ENCODE results near the gene FIP1L1. TPM values are rescaled to one million over a fixed set of nuclear protein-coding genes. Genes with fewer than 3 reads are reported as not detected.

Gene FIP1L1
- total RNA-seq, 4 donors from 2014 or later, result 31.9 to 44.4 (median 39.6) TPM

- WGBS, result 85% methylated on average over 1 of the region's 1 CpG
- peaks cover 4 to 10% (median 8%) of the 10 kb centered on the region in 4 donors for H3K4me1 ChIP-seq
- H3K9me3 ChIP-seq, result no peaks in the 10 kb centered on the region
- DNase-seq (ENCODE audit: extremely low spot score), result no peak
- H3K27ac ChIP-seq (replicated peaks in 1 of 4), result no peak overlapping the region
- intact Hi-C loops (cut with DNase I), result no loop called here
- no peak overlapping the region for H3K4me3 ChIP-seq
- no peaks in the 10 kb centered on the region for H3K27me3 ChIP-seq
- H3K36me3 ChIP-seq, result peaks cover 0 to 23% (median 7%) of the 10 kb centered on the region in 4 donors
- no peak for TF ChIP-seq POLR2A (IDR thresholded peaks at IDR 0.05; ENCODE audit: low read depth)
- TF ChIP-seq EP300 (IDR thresholded peaks at IDR 0.05), result no peak
- no peak for TF ChIP-seq POLR2AphosphoS5 (IDR thresholded peaks at IDR 0.05)
- no peak for TF ChIP-seq CTCF (IDR thresholded peaks at IDR 0.05)
Observed at GRCh38 chr4:53348046-53348445, 29.4 kb upstream of the FIP1L1 start.

- 70% methylated on average over 4 of the region's 4 CpGs for WGBS
- DNase-seq (ENCODE audit: extremely low spot score), result no peak
Observed at GRCh38 chr4:53349091-53349491, 28.4 kb upstream of the FIP1L1 start.

GRCh38 chr4:53354012-53354722, 23.3 kb upstream of the FIP1L1 start:
- no peaks in the 10 kb centered on the region for H3K27me3 ChIP-seq
- H3K9me3 ChIP-seq, result no peaks in the 10 kb centered on the region
- H3K4me1 ChIP-seq, result no peaks in the 10 kb centered on the region
- 97% methylated on average over 14 of the region's 32 CpGs for WGBS
- DNase-seq (ENCODE audit: extremely low spot score), result no peak
- TF ChIP-seq EP300 (IDR thresholded peaks at IDR 0.05) (no peak), POLR2AphosphoS5 (IDR thresholded peaks at IDR 0.05) (no peak), CTCF (IDR thresholded peaks at IDR 0.05) (no peak), POLR2A (IDR thresholded peaks at IDR 0.05; ENCODE audit: low read depth) (no peak)
- peaks cover 0 to 25% (median 9%) of the 10 kb centered on the region in 4 donors for H3K36me3 ChIP-seq
- H3K27ac ChIP-seq (replicated peaks in 1 of 4), result no peak overlapping the region
- intact Hi-C loops (cut with DNase I), result no loop called here
- no peak overlapping the region for H3K4me3 ChIP-seq

More at GRCh38 chr4:53349091-53349491, 28.4 kb upstream of the FIP1L1 start:
- no peak overlapping the region for H3K4me3 ChIP-seq
- no peaks in the 10 kb centered on the region for H3K9me3 ChIP-seq
- no peak overlapping the region for H3K27ac ChIP-seq (replicated peaks in 1 of 4)
- H3K27me3 ChIP-seq, result no peaks in the 10 kb centered on the region
- intact Hi-C loops (cut with DNase I), result no loop called here
- H3K4me1 ChIP-seq, result peaks cover 4 to 10% (median 8%) of the 10 kb centered on the region in 4 donors
- TF ChIP-seq POLR2AphosphoS5 (IDR thresholded peaks at IDR 0.05) (no peak), CTCF (IDR thresholded peaks at IDR 0.05) (no peak), EP300 (IDR thresholded peaks at IDR 0.05) (no peak), POLR2A (IDR thresholded peaks at IDR 0.05; ENCODE audit: low read depth) (no peak)
- H3K36me3 ChIP-seq, result peaks cover 0 to 25% (median 9%) of the 10 kb centered on the region in 4 donors

- intact Hi-C loops (cut with DNase I), result no loop called here
- peaks cover 0 to 5% (median 0%) of the 10 kb centered on the region in 4 donors for H3K4me1 ChIP-seq
- H3K9me3 ChIP-seq, result no peaks in the 10 kb centered on the region
- TF ChIP-seq CTCF (IDR thresholded peaks at IDR 0.05), result no peak
- no peak for TF ChIP-seq EP300 (IDR thresholded peaks at IDR 0.05)
- no peak for TF ChIP-seq POLR2A (IDR thresholded peaks at IDR 0.05; ENCODE audit: low read depth)
- no peak for TF ChIP-seq POLR2AphosphoS5 (IDR thresholded peaks at IDR 0.05)
- H3K27me3 ChIP-seq, result no peaks in the 10 kb centered on the region
- H3K4me3 ChIP-seq, result no peak overlapping the region
- DNase-seq (ENCODE audit: extremely low spot score), result no peak
- H3K36me3 ChIP-seq, result peaks cover 0 to 14% (median 9%) of the 10 kb centered on the region in 4 donors
- H3K27ac ChIP-seq (replicated peaks in 1 of 4), result no peak overlapping the region
Observed at GRCh38 chr4:53355930-53356521, 21.4 kb upstream of the FIP1L1 start.

All from esophagus muscularis mucosa (tissue), 4 donors.